Measurements from ENCODE around the gene YIPF2. TPM values are rescaled to one million over a fixed set of nuclear protein-coding genes. Genes with fewer than 3 reads are reported as not detected.

Gene YIPF2
- total RNA-seq, 1 experiment from 2014 or later: 29.0 TPM

- TF ChIP-seq POLR2AphosphoS5 (IDR thresholded peaks at IDR 0.05; ENCODE audit: low read depth, low read length): no peak
- Histone ChIP-seq H3K4me3 (ENCODE audit: low read depth in 2 of 2, low read length in 2 of 2) (no peak overlapping the region), H3K4me1 (ENCODE audit: control insufficient read depth, insufficient read depth, low read length) (peaks cover 20% of the 10 kb centered on the region), H3K36me3 (ENCODE audit: control insufficient read depth, insufficient read depth, low read length) (no peaks in the 10 kb centered on the region), H3K9me3 (ENCODE audit: control insufficient read depth, insufficient read depth, low read depth, low read length) (no peaks in the 10 kb centered on the region), H3K27ac (ENCODE audit: low read length) (no peak overlapping the region), H3K27me3 (ENCODE audit: control insufficient read depth, insufficient read depth, low read length) (no peaks in the 10 kb centered on the region)
- ChIA-PET POLR2A (no interaction called here), CTCF (no interaction called here)
- ATAC-seq (no peak), DNase-seq (ENCODE audit: low read depth, low spot score) (no peak)
- no TSS peak for BruUV-seq (replicated peaks)
- in situ Hi-C loops (cut with HindIII; ENCODE audit: low pct_unique_long_range_greater_than_20kb, low sequenced_read_pairs) (no loop called here), intact Hi-C loops (cut with micrococcal nuclease; ENCODE audit: unreplicated experiment) (no loop called here)
Measured at GRCh38 chr19:10895920-10896319, 32.5 kb downstream of the YIPF2 start.

- BruUV-seq (replicated peaks): no TSS peak
- CTCF ChIA-PET: no interaction called here
- TF ChIP-seq, protein P1, sequence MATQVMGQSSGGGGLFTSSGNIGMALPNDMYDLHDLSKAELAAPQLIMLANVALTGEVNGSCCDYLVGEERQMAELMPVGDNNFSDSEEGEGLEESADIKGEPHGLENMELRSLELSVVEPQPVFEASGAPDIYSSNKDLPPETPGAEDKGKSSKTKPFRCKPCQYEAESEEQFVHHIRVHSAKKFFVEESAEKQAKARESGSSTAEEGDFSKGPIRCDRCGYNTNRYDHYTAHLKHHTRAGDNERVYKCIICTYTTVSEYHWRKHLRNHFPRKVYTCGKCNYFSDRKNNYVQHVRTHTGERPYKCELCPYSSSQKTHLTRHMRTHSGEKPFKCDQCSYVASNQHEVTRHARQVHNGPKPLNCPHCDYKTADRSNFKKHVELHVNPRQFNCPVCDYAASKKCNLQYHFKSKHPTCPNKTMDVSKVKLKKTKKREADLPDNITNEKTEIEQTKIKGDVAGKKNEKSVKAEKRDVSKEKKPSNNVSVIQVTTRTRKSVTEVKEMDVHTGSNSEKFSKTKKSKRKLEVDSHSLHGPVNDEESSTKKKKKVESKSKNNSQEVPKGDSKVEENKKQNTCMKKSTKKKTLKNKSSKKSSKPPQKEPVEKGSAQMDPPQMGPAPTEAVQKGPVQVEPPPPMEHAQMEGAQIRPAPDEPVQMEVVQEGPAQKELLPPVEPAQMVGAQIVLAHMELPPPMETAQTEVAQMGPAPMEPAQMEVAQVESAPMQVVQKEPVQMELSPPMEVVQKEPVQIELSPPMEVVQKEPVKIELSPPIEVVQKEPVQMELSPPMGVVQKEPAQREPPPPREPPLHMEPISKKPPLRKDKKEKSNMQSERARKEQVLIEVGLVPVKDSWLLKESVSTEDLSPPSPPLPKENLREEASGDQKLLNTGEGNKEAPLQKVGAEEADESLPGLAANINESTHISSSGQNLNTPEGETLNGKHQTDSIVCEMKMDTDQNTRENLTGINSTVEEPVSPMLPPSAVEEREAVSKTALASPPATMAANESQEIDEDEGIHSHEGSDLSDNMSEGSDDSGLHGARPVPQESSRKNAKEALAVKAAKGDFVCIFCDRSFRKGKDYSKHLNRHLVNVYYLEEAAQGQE (IDR thresholded peaks at IDR 0.05; ENCODE audit: insufficient read depth in 1 of 2, low read depth in 2 of 2, low read length in 1 of 2): no peak
- TF ChIP-seq TCF7L2 (IDR thresholded peaks at IDR 0.05; ENCODE audit: low read depth, low read length) (no peak), SIN3A (IDR thresholded peaks at IDR 0.05; ENCODE audit: borderline replicate concordance, insufficient read depth, low read depth, low read length) (no peak), CTCF (IDR thresholded peaks at IDR 0.05) (no peak), POLR2AphosphoS5 (IDR thresholded peaks at IDR 0.05; ENCODE audit: low read depth, low read length) (no peak)
- DNase-seq (ENCODE audit: low read depth, low spot score) (no peak), ATAC-seq (no peak)
- intact Hi-C loops (cut with micrococcal nuclease; ENCODE audit: unreplicated experiment): no loop called here
- no peak overlapping the region for H3K4me3 ChIP-seq (ENCODE audit: low read depth in 2 of 2, low read length in 2 of 2)
- H3K36me3 ChIP-seq (ENCODE audit: control insufficient read depth, insufficient read depth, low read length): no peaks in the 10 kb centered on the region
- no peaks in the 10 kb centered on the region for H3K9me3 ChIP-seq (ENCODE audit: control insufficient read depth, insufficient read depth, low read depth, low read length)
- H3K27me3 ChIP-seq (ENCODE audit: control insufficient read depth, insufficient read depth, low read length): no peaks in the 10 kb centered on the region
- in situ Hi-C loops (cut with HindIII; ENCODE audit: low pct_unique_long_range_greater_than_20kb, low sequenced_read_pairs): no loop called here
- no peak overlapping the region for H3K27ac ChIP-seq (ENCODE audit: low read length)
- peaks cover 20% of the 10 kb centered on the region for H3K4me1 ChIP-seq (ENCODE audit: control insufficient read depth, insufficient read depth, low read length)
- POLR2A ChIA-PET: no interaction called here
Measured at GRCh38 chr19:10895363-10895762, 33.1 kb downstream of the YIPF2 start.

GRCh38 chr19:10894911-10895213, 33.6 kb downstream of the YIPF2 start:
- ChIA-PET CTCF (no interaction called here), POLR2A (no interaction called here)
- Histone ChIP-seq H3K27ac (ENCODE audit: low read length) (no peak overlapping the region), H3K36me3 (ENCODE audit: control insufficient read depth, insufficient read depth, low read length) (no peaks in the 10 kb centered on the region), H3K27me3 (ENCODE audit: control insufficient read depth, insufficient read depth, low read length) (no peaks in the 10 kb centered on the region), H3K4me1 (ENCODE audit: control insufficient read depth, insufficient read depth, low read length) (peaks cover 20% of the 10 kb centered on the region), H3K4me3 (ENCODE audit: low read depth in 2 of 2, low read length in 2 of 2) (no peak overlapping the region), H3K9me3 (ENCODE audit: control insufficient read depth, insufficient read depth, low read depth, low read length) (no peaks in the 10 kb centered on the region)
- TF ChIP-seq TCF7L2 (IDR thresholded peaks at IDR 0.05; ENCODE audit: low read depth, low read length) (no peak), POLR2AphosphoS5 (IDR thresholded peaks at IDR 0.05; ENCODE audit: low read depth, low read length) (no peak), CTCF (IDR thresholded peaks at IDR 0.05) (no peak), SIN3A (IDR thresholded peaks at IDR 0.05; ENCODE audit: borderline replicate concordance, insufficient read depth, low read depth, low read length) (no peak)
- TF ChIP-seq, protein P1 (IDR thresholded peaks at IDR 0.05; ENCODE audit: insufficient read depth in 1 of 2, low read depth in 2 of 2, low read length in 1 of 2): no peak
- in situ Hi-C loops (cut with HindIII; ENCODE audit: low pct_unique_long_range_greater_than_20kb, low sequenced_read_pairs): no loop called here
- intact Hi-C loops (cut with micrococcal nuclease; ENCODE audit: unreplicated experiment): no loop called here
- no TSS peak for BruUV-seq (replicated peaks)
- DNase-seq (ENCODE audit: low read depth, low spot score) (no peak), ATAC-seq (no peak)

All from Panc1 (cell line).